Stimulated activated CD4-positive, alpha-beta T cell treated with anti-CD3 and anti-CD28 coated beads, Interleukin-12 subunit alpha, Interleukin-12 subunit beta, amount 100 ng/mL, for 24 hours (primary cell): ENCODE results near the gene FCF1.

Source experiments
- DNase-seq, 2 experiments: peaks; one replicate each; pipeline ENCODE4 v3.0.0-alpha.2; 2020; ENCODE audit warnings: low read depth in 2 of 2

FCF1 gene

GRCh38 chr14:74763803-74764531 lies 51.0 kb downstream of the FCF1 start:
- DNase-seq = peak in 1 of 2 experiments; percentile 6

GRCh38 chr14:74765721-74766120 lies 52.8 kb downstream of the FCF1 start:
- no peak for DNase-seq

GRCh38 chr14:74771399-74771798 lies 58.5 kb downstream of the FCF1 start:
- DNase-seq = no peak

- no peak for DNase-seq
Observed at GRCh38 chr14:74784634-74785033, 71.7 kb downstream of the FCF1 start.

GRCh38 chr14:74785056-74785613 lies 72.2 kb downstream of the FCF1 start:
- no peak for DNase-seq

GRCh38 chr14:74786796-74787315 lies 73.9 kb downstream of the FCF1 start:
- no peak for DNase-seq
